NCI-H2196 treated with DMSO at 0.1 percent for 48 hours (cell line): Measurements from ENCODE around the gene SOCS1.

ENCODE experiments used
- DNase-seq: peaks from one replicate; lab custom pipeline; 2025; ENCODE audit not compliant: unreplicated experiment; lab: John Stamatoyannopoulos, UW

The SOCS1 gene

DNA sequence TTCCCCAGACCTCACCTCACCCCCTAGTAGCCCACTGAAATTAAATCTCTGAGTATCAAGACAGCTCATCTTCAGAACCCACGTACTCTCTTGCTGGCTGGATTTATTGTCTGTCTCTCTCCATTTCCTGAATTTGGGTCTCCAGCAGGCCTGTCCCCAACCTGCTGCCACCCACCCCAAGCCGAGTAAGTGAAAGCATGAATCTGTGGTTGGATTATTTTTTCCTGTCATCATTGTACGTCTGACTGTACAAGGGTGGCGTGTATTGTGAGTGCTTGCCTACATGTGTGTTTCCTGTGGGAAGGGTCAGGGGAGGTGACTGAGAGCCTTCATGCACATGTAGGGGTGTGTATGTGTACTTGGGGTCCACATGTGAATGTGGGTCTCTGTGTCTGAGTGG lies 7.7 kb upstream of the SOCS1 start:
- DNase-seq: no peak

DNA sequence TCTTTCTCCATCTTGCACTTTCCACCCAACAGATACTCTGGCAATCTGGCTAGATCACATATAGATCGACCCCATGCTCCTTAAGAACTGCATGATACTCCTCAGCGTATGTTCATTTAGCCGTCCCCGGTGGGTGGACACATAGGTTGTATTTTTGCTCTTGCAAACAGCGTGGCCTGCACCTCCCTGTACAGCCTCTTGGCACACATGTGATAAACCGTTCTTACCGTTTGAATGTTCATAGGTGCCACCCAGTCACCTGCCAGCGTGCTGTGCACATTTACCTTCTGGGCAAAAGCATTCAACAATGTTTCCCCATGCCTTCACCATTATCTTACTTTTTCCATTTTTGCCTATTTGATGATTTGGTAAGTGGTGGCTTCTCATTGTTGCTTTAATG lies 6.9 kb upstream of the SOCS1 start:
- DNase-seq: no peak

GRCh38 chr16:11260596-11260966 lies 4.6 kb upstream of the SOCS1 start:
- DNase-seq: no peak

GRCh38 chr16:11259655-11260595 lies 3.9 kb upstream of the SOCS1 start:
- DNase-seq: no peak

DNA sequence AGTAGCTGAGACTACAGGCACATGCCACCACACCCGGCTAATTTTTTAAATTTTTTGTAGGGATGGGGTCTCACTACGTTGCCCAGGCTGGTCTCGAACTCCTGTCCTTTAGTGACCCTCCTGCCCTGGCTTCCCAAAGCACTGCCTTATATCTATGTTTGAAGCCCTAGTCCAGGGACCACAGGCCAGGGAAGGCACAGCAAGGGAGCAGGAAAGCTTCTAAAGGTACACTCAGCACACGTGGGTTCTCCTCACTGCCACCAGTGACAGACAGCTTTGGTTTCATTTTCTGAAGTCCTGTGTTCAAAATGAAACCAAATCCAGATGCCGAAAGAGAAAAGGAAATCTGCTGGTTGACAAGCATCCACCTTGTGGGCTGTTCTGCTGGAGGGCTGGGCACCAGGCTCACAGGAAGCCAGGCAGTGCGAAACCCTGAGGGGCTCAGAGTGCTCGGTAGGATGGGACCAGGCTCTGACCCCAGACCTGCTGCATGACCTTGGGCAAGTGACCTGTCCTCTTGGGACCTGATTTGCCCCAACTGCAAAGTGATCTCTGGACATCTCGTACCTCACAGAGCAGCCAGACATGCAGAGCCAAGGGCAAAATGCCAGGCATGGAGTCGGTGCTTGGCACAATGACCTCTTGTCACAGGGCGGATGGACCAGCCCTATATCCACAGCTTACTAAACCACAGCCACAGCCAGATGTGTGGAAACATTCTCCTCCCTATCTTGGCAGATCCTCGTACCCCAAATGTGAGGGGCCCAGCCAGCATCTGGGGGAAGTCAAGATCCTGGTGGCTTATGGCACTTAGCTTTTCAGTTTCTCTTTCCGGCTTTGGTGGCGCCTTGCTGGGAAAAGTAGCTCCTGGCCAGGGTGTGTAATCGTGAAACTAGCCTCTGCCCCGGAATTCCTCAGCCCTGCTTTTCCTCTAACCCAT lies 2.8 kb upstream of the SOCS1 start:
- no peak for DNase-seq

- DNase-seq: peak; percentile 83
Measured at GRCh38 chr16:11257131-11257938, 1.3 kb upstream of the SOCS1 start.

- no peak for DNase-seq
Measured at GRCh38 chr16:11256661-11257130, 692 bp upstream of the SOCS1 start.

DNA sequence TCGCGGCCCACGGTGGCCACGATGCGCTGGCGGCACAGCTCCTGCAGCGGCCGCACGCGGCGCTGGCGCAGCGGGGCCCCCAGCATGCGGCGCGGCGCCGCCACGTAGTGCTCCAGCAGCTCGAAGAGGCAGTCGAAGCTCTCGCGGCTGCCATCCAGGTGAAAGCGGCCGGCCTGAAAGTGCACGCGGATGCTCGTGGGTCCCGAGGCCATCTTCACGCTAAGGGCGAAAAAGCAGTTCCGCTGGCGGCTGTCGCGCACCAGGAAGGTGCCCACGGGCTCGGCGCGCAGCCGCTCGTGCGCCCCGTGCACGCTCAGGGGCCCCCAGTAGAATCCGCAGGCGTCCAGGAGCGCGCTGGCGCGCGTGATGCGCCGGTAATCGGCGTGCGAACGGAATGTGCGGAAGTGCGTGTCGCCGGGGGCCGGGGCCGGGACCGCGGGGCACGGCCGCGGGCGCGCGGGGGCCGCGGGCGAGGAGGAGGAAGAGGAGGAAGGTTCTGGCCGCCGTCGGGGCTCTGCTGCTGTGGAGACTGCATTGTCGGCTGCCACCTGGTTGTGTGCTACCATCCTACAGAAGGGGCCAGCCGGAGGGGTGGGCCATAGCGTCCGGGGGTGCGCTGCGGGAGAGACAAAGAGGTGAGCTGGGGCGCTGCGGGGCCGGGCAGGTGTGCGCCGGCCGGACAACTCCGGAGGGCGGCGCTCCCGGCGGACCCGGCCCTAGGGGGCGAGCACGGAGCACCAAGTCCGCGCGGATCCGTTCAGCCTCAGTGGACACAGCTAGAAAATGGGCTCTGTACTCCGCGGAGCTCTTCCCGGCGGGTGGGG lies 879 bp downstream of the SOCS1 start:
- DNase-seq: no peak

DNA sequence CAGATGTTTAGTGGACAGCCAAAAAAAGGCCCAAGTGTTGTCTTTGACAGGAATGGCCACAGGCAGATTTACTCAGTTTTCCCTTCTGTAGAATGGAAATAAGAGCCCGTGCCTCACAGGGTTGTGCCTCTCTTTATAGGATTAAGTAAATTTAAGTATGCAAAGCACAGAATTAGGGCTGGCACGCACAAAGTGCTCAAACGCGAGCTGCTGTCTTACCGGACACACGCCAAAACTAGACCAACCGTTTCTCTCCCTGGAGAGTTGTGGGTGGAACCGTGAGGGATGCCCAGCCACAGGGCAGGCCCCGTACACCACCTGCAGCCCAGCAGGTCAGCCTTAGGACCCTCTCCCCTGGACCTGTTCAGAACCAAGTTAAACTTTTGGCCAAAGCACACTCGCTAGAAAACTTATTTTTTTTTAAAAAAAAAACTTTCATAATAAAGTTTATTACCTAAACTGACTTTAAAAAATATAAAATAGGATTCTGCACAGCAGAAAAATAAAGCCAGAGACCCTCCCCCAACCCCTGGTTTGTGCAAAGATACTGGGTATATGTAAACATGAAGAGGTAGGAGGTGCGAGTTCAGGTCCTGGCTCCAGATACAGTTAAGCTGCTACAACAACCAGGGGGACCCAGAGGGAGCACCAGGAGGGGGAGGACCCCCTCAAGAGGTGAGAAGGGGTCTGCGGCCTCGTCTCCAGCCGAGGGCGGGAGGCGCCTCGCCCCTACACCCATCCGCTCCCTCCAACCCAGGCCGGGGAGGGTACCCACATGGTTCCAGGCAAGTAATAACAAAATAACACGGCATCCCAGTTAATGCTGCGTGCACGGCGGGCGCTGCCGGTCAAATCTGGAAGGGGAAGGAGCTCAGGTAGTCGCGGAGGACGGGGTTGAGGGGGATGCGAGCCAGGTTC lies 1.8 kb downstream of the SOCS1 start:
- no peak for DNase-seq

- DNase-seq: no peak
Measured at GRCh38 chr16:11253009-11253994, 2.7 kb downstream of the SOCS1 start.

- no peak for DNase-seq
Measured at GRCh38 chr16:11252482-11252931, 3.5 kb downstream of the SOCS1 start.

DNA sequence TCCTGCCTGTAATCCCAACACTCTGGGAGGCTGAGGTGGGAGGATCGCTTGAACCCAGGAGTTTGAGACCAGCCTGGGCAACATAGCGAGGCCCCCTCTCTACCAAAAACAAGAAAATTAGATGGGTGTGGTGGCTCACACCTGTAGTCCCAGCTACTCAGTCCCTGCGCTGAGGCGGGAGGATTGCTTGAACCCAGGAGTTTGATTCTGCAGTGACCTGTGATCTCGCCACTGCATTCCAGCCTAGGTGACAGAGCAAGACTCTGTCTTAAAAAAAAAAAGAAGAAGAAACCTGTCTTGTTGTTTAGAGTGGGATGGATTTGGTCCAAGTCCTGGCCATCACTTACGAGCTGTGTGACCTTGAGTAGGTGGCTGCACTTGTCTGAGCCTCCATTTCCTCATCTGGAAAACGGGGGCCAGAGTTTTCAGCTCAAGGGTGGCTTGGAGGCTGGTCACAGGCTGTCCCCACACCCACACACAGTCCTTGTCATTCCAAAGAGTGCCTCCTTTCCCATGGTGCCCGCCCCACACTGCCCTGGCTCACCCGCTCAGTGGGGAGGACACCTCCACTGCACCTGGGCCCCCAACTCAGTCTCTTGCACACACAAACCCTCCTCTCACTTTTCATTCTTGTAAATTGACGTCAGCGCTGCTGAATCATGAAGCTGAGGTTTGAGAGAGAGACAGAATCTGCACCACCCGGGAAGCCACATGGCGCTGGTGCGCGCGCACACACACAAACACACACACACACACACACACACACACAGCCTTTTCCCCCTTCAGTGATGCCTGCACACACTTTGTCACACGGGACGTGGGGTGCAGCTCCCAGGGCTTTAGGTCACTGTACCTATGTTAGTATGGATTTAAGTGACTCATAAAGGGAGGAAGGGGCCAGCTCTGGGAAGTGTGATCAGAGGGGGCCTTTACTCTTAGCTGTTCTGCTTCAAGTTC lies 4.2 kb downstream of the SOCS1 start:
- DNase-seq: no peak

DNA sequence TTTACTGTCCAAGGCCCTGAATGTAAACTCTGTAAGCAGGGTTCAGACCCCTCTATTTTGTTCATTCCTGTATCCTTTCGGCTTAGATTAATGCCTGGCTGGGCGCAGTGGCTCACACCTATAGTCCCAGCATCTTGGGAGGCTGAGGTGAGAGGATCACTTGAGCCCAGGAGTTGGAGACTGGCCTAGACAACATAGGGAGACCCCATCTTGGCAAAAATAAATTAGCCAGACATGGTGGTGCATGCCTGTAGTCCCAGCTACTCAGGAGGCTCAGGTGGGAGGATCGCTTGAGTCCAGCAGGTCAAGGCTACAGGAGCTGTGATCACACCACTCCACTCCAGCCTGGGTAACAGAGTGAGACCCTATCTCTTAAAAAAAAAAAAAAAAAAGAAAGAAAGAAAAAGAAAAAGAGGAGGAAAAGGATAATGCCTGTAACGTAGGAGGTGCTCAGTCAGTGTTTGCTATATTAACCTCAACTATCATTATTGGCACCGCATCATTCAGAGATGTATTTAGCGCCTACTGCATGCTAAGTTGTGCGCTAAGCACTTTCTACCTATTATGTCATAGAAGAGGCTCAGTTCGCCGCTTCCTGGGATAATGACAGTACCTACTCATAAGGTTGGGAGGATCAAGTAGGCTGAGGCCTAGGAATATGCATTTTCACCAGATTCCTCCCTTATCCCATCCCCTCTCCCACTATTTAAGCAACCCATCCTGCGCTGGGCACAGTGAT lies 5.0 kb downstream of the SOCS1 start:
- no peak for DNase-seq

DNA sequence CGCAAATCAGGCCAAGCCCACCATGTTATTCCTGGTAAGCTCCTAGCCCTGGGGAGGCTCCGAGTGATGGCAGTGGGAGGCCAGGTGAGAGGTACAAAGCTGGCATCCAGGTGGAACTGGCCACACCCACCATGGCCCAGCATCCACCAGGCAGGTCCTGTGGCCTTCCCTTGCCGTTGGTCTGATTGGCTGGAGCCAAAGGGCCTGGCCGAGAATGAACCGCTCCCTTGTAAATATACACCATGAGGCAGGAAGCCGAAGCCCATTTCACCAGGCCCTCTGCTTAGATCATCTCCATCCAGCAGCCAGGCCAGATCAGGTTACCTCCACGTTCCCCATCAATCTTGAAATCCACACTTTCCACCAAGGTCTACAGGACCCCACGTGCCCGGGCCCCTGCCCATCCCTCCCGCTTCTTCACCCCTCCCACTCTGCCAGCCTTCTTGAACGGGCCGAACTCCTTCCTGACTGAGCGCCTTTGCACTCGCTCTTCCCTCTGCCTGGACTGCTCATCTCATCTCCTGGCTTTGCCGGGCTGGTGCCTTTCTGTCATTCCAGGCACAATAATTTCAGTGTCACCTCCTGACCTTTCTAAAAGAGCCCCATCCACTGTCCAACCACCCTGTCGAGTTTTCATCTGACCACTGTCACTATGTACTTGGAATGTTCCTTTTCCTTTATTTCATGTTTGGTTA lies 5.8 kb downstream of the SOCS1 start:
- DNase-seq: peak; percentile 85
